Colonic mucosa (tissue), 4 donors: ENCODE results near the gene LEKR1. TPM values are rescaled to one million over a fixed set of nuclear protein-coding genes. Genes with fewer than 3 reads are reported as not detected.
"Not testable (repeated sequence)": the region's sequence is repeated elsewhere in the genome, so short reads cannot be mapped to it uniquely, and the experiment has no call there.

Experiments used
- DNase-seq: peaks from one replicate; pipeline ENCODE4 v3.0.0-alpha.2; 2020
- H3K27ac ChIP-seq: fragments of 200-600 bp; one replicate; pipeline ENCODE4 v1.8.0; 2021
- H3K27me3 ChIP-seq: fragments of 200-600 bp; one replicate; pipeline ENCODE4 v1.8.0; 2021
- H3K36me3 ChIP-seq: fragments of 200-600 bp; one replicate; pipeline ENCODE4 v1.8.0; 2021
- H3K4me1 ChIP-seq: fragments of 200-600 bp; one replicate; pipeline ENCODE4 v1.8.0; 2021; ENCODE audit warnings: mild to moderate bottlenecking
- H3K4me3 ChIP-seq: fragments of 200-600 bp; one replicate; pipeline ENCODE4 v1.8.0; 2021
- H3K9ac ChIP-seq, 2 donors: one replicate each; pipeline ENCODE4 v1.7.0; 2013; ENCODE audit warnings: control low read depth in 2 of 2, low read depth in 2 of 2, low read length in 2 of 2
- H3K9me3 ChIP-seq: fragments of 200-600 bp; one replicate; pipeline ENCODE4 v1.8.0; 2021
- CTCF ChIP-seq: fragments of 200-600 bp; IDR thresholded peaks from one replicate; pipeline ENCODE4 v1.8.0; 2022; ENCODE audit warnings: antibody characterized with exemption, mild to moderate bottlenecking
- intact Hi-C: fragments of 100-400 bp; cut with DNase I; formaldehyde crosslinking; loops from one replicate; pipeline ENCODE4 v1.14.1; 2022
- total RNA-seq, 2 donors: library from RNA; stranded (reverse); fragmentation: NEBNext Ultra II Directional in 1 of 2; extraction: Animal tissue kit (Norgen Biotek cat#: 25700) in 1 of 2; gene quantifications; one replicate each; pipeline ENCODE4 v1.2.1, GENCODE V29; 2021
- donor health status: healthy.
- donor health status: DM: no; HTN: no; CAD: no.
- donor health status: DM: no; HTN: no; CAD: no.

The LEKR1 gene
- total RNA-seq, 2 donors from 2014 or later, result 1.6 to 2.0 TPM

- intact Hi-C loops, result no loop called here
- Histone ChIP-seq H3K9ac (no peak overlapping the region), H3K4me3 (no peak overlapping the region), H3K27me3 (no peaks in the 10 kb centered on the region), H3K9me3 (no peaks in the 10 kb centered on the region), H3K4me1 (no peaks in the 10 kb centered on the region), H3K27ac (no peak overlapping the region), H3K36me3 (no peaks in the 10 kb centered on the region)
- DNase-seq, result no peak
- TF ChIP-seq CTCF, result no peak
Measured at GRCh38 chr3:156910022-156910421, 83.9 kb downstream of the LEKR1 start.

- H3K27ac ChIP-seq, H3K9me3 ChIP-seq, H3K4me1 ChIP-seq, H3K36me3 ChIP-seq, intact Hi-C loops, H3K27me3 ChIP-seq, H3K9ac ChIP-seq, H3K4me3 ChIP-seq, DNase-seq: not testable (repeated sequence)
Measured at GRCh38 chr3:156910831-156911230, 84.7 kb downstream of the LEKR1 start.

- intact Hi-C loops, result not testable (repeated sequence)
Measured at GRCh38 chr3:156914300-156914699, 88.1 kb downstream of the LEKR1 start.

GRCh38 chr3:156915372-156915771 lies 89.2 kb downstream of the LEKR1 start:
- no peak for DNase-seq
- Histone ChIP-seq H3K4me3 (no peak overlapping the region), H3K4me1 (no peaks in the 10 kb centered on the region), H3K36me3 (no peaks in the 10 kb centered on the region), H3K9ac (no peak overlapping the region), H3K27me3 (no peaks in the 10 kb centered on the region), H3K27ac (no peak overlapping the region), H3K9me3 (no peaks in the 10 kb centered on the region)
- intact Hi-C loops, result no loop called here
- no peak for TF ChIP-seq CTCF

More at GRCh38 chr3:156914300-156914699, 88.1 kb downstream of the LEKR1 start:
- H3K27ac ChIP-seq, H3K9me3 ChIP-seq, H3K36me3 ChIP-seq, DNase-seq, H3K27me3 ChIP-seq, H3K4me3 ChIP-seq, H3K4me1 ChIP-seq, H3K9ac ChIP-seq: not testable (repeated sequence)

- no peaks in the 10 kb centered on the region for H3K27me3 ChIP-seq
- intact Hi-C loops, result no loop called here
- no peak overlapping the region for H3K27ac ChIP-seq
- no peaks in the 10 kb centered on the region for H3K36me3 ChIP-seq
- no peak for DNase-seq
- no peak for TF ChIP-seq CTCF
- no peak overlapping the region for H3K4me3 ChIP-seq
- no peaks in the 10 kb centered on the region for H3K9me3 ChIP-seq
- H3K9ac ChIP-seq, result no peak overlapping the region
- H3K4me1 ChIP-seq, result no peaks in the 10 kb centered on the region
Measured at GRCh38 chr3:156918746-156919145, 92.6 kb downstream of the LEKR1 start.

- Histone ChIP-seq H3K4me1 (no peaks in the 10 kb centered on the region), H3K27me3 (no peaks in the 10 kb centered on the region), H3K9ac (no peak overlapping the region), H3K9me3 (no peaks in the 10 kb centered on the region), H3K4me3 (no peak overlapping the region), H3K27ac (no peak overlapping the region), H3K36me3 (no peaks in the 10 kb centered on the region)
- no peak for DNase-seq
- no peak for TF ChIP-seq CTCF
- intact Hi-C loops, result no loop called here
Measured at GRCh38 chr3:156919818-156920217, 93.7 kb downstream of the LEKR1 start.

GRCh38 chr3:156920399-156920798 lies 94.2 kb downstream of the LEKR1 start:
- Histone ChIP-seq H3K4me1 (no peaks in the 10 kb centered on the region), H3K36me3 (no peaks in the 10 kb centered on the region), H3K9me3 (no peaks in the 10 kb centered on the region), H3K4me3 (no peak overlapping the region), H3K9ac (no peak overlapping the region), H3K27me3 (no peaks in the 10 kb centered on the region), H3K27ac (no peak overlapping the region)
- no peak for TF ChIP-seq CTCF
- intact Hi-C loops, result no loop called here
- no peak for DNase-seq
